GM23338 (cell line): ENCODE results near the gene ZNF441. TPM values are rescaled to one million over a fixed set of nuclear protein-coding genes. Genes with fewer than 3 reads are reported as not detected.

ENCODE experiments used
- ATAC-seq: fragments of 200-7000 bp; cut with Tn5 transposase; 3 replicates; pipeline ENCODE4 v1.9.1; 2020
- DNase-seq: peaks from one replicate; pipeline ENCODE4 v3.0.0-alpha.2; 2015; ENCODE audit warnings: low spot score
- H2AFZ ChIP-seq: fragments of 200-600 bp; sonication (generic); 2 replicates; pipeline ENCODE4 v1.8.0; 2016; ENCODE audit warnings: antibody characterized with exemption, mild to moderate bottlenecking, moderate library complexity
- H3F3A ChIP-seq: fragments of 200-600 bp; sonication (generic); replicated peaks from 2 replicates; pipeline ENCODE4 v1.8.0; 2017; ENCODE audit warnings: antibody characterized with exemption, mixed run types, low read depth
- H3K27ac ChIP-seq: fragments of 200-600 bp; sonication (generic); 2 replicates; pipeline ENCODE4 v1.6.1; 2016; ENCODE audit warnings: low read depth
- H3K27me3 ChIP-seq: fragments of 200-600 bp; sonication (generic); 2 replicates; pipeline ENCODE4 v1.8.0; 2016; ENCODE audit warnings: mild to moderate bottlenecking, mixed run types, moderate library complexity; ENCODE audit not compliant: insufficient read depth
- H3K36me3 ChIP-seq: fragments of 200-600 bp; sonication (generic); 2 replicates; pipeline ENCODE4 v1.8.0; 2016; ENCODE audit warnings: mild to moderate bottlenecking; ENCODE audit not compliant: insufficient read depth
- H3K4me1 ChIP-seq: fragments of 200-600 bp; sonication (generic); 2 replicates; pipeline ENCODE4 v1.8.0; 2016; ENCODE audit warnings: mild to moderate bottlenecking, moderate library complexity; ENCODE audit not compliant: insufficient read depth
- H3K4me2 ChIP-seq: fragments of 200-600 bp; sonication (generic); 2 replicates; pipeline ENCODE4 v1.7.1; 2017; ENCODE audit warnings: mixed run types
- H3K4me3 ChIP-seq: fragments of 200-600 bp; sonication (generic); 2 replicates; pipeline ENCODE4 v1.6.1; 2016; ENCODE audit warnings: mixed run types
- H3K79me2 ChIP-seq: fragments of 200-600 bp; sonication (generic); replicated peaks from 2 replicates; pipeline ENCODE4 v1.8.0; 2017; ENCODE audit warnings: mild to moderate bottlenecking; ENCODE audit not compliant: insufficient read depth
- H3K9me2 ChIP-seq: fragments of 200-600 bp; sonication (generic); 2 replicates; pipeline ENCODE4 v1.8.0; 2017; ENCODE audit not compliant: insufficient read depth
- H4K20me1 ChIP-seq: fragments of 200-600 bp; sonication (generic); replicated peaks from 2 replicates; pipeline ENCODE4 v1.8.0; 2017; ENCODE audit warnings: mild to moderate bottlenecking; ENCODE audit not compliant: insufficient read depth
- H3K27ac Mint-ChIP-seq: 2 replicates; pipeline ENCODE4 v1.8.0; 2020; ENCODE audit warnings: inconsistent platforms, mild to moderate bottlenecking, moderate library complexity, mixed read lengths
- H3K27me3 Mint-ChIP-seq: 3 replicates; pipeline ENCODE4 v1.8.0; 2022; ENCODE audit warnings: low read depth, mild to moderate bottlenecking, moderate library complexity, mixed read lengths, inconsistent platforms; ENCODE audit not compliant: insufficient read depth, poor library complexity
- H3K36me3 Mint-ChIP-seq: 3 replicates; pipeline ENCODE4 v1.8.0; 2021; ENCODE audit warnings: low read depth, mild to moderate bottlenecking, inconsistent platforms, moderate library complexity, mixed read lengths
- H3K4me1 Mint-ChIP-seq: 3 replicates; pipeline ENCODE4 v1.8.0; 2020; ENCODE audit warnings: mild to moderate bottlenecking, inconsistent platforms, mixed read lengths
- H3K4me3 Mint-ChIP-seq: 3 replicates; pipeline ENCODE4 v1.8.0; 2021; ENCODE audit warnings: moderate library complexity, mild to moderate bottlenecking, inconsistent platforms, mixed read lengths
- H3K9me3 Mint-ChIP-seq: 3 replicates; pipeline ENCODE4 v1.8.0; 2020; ENCODE audit warnings: moderate library complexity, mild to moderate bottlenecking, inconsistent platforms, mixed read lengths
- CREB1 ChIP-seq: fragments of 250-450 bp; sonication (Bioruptor Pico); IDR thresholded peaks from 2 replicates; pipeline ENCODE4 v1.5.0; 2020; ENCODE audit warnings: low read depth, mild to moderate bottlenecking, moderate library complexity
- EZH2phosphoT487 ChIP-seq: fragments of 200-600 bp; sonication (generic); IDR thresholded peaks from one replicate; pipeline ENCODE4 v1.8.1; 2018; ENCODE audit warnings: antibody characterized with exemption; ENCODE audit not compliant: unreplicated experiment
- JUNB ChIP-seq: IDR thresholded peaks from one replicate; pipeline ENCODE4 v1.6.1; 2016; ENCODE audit warnings: antibody characterized with exemption; ENCODE audit not compliant: unreplicated experiment
- NANOG ChIP-seq: IDR thresholded peaks from 2 replicates; pipeline ENCODE4 v1.6.1; 2016; ENCODE audit warnings: antibody characterized with exemption, borderline replicate concordance
- STAT1 ChIP-seq: IDR thresholded peaks from one replicate; pipeline ENCODE4 v1.6.1; 2016; ENCODE audit warnings: antibody characterized with exemption; ENCODE audit not compliant: unreplicated experiment
- ZNF114 ChIP-seq: fragments of 250-450 bp; sonication (Bioruptor Pico); IDR thresholded peaks from 2 replicates; pipeline ENCODE4 v1.5.0; 2020; ENCODE audit warnings: mild to moderate bottlenecking, moderate library complexity
- ZNF331 ChIP-seq: fragments of 250-450 bp; sonication (Bioruptor Pico); IDR thresholded peaks from 2 replicates; pipeline ENCODE4 v1.5.0; 2020; ENCODE audit warnings: low read depth, mild to moderate bottlenecking, moderate library complexity
- polyA plus RNA-seq: library from polyadenylated mRNA; unstranded; fragments of >200 nt; fragmentation: Nextera tagmentation; extraction: Ambion mirVana; gene quantifications from 2 replicates; pipeline ENCODE4 v1.2.1, GENCODE V29; 2016
- total RNA-seq: library from RNA; depleted of rRNA; stranded (reverse); fragments of >200 nt; shearing (Covaris generic); gene quantifications from 2 replicates; pipeline ENCODE4 v1.2.3, GENCODE V29; 2014
- TF ChIP-seq, protein P1 (sequence below): IDR thresholded peaks from one replicate; pipeline ENCODE4 v1.6.1; 2018; ENCODE audit warnings: antibody characterized with exemption; ENCODE audit not compliant: unreplicated experiment
- TF ChIP-seq, protein P2 (sequence below): IDR thresholded peaks from 2 replicates; pipeline ENCODE4 v1.6.1; 2016; ENCODE audit warnings: antibody characterized with exemption
- TF ChIP-seq, protein P3 (sequence below), 2 experiments: fragments of 200-600 bp in 1 of 2; sonication (generic) in 1 of 2; conservative IDR thresholded peaks; 2 replicates each; pipeline versions ENCODE4 v1.5.1 to v1.6.1; 2016 to 2017; ENCODE audit warnings: antibody characterized with exemption in 2 of 2, low read depth in 2 of 2, mild to moderate bottlenecking in 2 of 2, moderate library complexity in 1 of 2

The ZNF441 gene
- total and polyA plus RNA-seq, 2 experiments from 2014 or later = 0.40 to 0.52 TPM

DNA sequence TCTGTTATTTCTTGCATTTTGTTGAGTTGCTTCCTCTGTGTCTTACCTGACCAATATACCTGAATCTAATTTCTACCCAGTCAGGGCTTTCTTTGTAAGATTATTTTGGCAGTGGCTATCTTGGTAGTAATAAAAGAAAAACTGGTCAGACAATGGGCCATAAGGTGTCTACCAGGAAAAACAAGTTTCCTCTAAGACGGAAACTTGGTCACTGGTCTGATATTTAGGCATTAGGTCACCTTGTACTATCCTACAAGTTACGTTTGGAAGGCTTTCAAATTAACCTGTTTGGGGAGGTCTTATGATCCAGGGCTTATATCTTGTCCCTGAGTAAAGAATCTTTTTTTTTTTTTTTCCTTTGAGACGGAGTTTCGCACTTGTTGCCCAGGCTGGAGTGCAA lies 37.2 kb upstream of the ZNF441 start:
- Histone ChIP-seq H3K79me2 (no peaks in the 10 kb centered on the region), H3K27ac (no peak overlapping the region), H4K20me1 (no peaks in the 10 kb centered on the region; the same call in 1 of the 2 replicates), H3K4me2 (no peak overlapping the region), H3K9me2 (no peaks in the 10 kb centered on the region), H2AFZ (no peak overlapping the region), H3K4me3 (no peak overlapping the region), H3K27me3 (peaks cover 11% of the 10 kb centered on the region; the same call in 1 of the 2 replicates), H3F3A (no peaks in the 10 kb centered on the region), H3K36me3 (no peaks in the 10 kb centered on the region), H3K4me1 (peaks cover 4% of the 10 kb centered on the region; the same call in 1 of the 2 replicates)
- H3K27me3 Mint-ChIP-seq = peaks cover 6% of the 10 kb centered on the region
- peaks cover 32% of the 10 kb centered on the region for H3K36me3 Mint-ChIP-seq
- no peak for ATAC-seq
- no peak for TF ChIP-seq CREB1 (CRISPR knock-in tag)
- TF ChIP-seq JUNB = no peak
- no peak for TF ChIP-seq STAT1
- no peak for TF ChIP-seq EZH2phosphoT487
- TF ChIP-seq, protein P1, sequence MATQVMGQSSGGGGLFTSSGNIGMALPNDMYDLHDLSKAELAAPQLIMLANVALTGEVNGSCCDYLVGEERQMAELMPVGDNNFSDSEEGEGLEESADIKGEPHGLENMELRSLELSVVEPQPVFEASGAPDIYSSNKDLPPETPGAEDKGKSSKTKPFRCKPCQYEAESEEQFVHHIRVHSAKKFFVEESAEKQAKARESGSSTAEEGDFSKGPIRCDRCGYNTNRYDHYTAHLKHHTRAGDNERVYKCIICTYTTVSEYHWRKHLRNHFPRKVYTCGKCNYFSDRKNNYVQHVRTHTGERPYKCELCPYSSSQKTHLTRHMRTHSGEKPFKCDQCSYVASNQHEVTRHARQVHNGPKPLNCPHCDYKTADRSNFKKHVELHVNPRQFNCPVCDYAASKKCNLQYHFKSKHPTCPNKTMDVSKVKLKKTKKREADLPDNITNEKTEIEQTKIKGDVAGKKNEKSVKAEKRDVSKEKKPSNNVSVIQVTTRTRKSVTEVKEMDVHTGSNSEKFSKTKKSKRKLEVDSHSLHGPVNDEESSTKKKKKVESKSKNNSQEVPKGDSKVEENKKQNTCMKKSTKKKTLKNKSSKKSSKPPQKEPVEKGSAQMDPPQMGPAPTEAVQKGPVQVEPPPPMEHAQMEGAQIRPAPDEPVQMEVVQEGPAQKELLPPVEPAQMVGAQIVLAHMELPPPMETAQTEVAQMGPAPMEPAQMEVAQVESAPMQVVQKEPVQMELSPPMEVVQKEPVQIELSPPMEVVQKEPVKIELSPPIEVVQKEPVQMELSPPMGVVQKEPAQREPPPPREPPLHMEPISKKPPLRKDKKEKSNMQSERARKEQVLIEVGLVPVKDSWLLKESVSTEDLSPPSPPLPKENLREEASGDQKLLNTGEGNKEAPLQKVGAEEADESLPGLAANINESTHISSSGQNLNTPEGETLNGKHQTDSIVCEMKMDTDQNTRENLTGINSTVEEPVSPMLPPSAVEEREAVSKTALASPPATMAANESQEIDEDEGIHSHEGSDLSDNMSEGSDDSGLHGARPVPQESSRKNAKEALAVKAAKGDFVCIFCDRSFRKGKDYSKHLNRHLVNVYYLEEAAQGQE = no peak
- TF ChIP-seq NANOG = no peak
- H3K4me1 Mint-ChIP-seq = peaks cover 4% of the 10 kb centered on the region; the same call in 2 of the 3 replicates
- peaks cover 51% of the 10 kb centered on the region for H3K9me3 Mint-ChIP-seq
- no peak overlapping the region for H3K27ac Mint-ChIP-seq
- no peak overlapping the region for H3K4me3 Mint-ChIP-seq
- DNase-seq = no peak

DNA sequence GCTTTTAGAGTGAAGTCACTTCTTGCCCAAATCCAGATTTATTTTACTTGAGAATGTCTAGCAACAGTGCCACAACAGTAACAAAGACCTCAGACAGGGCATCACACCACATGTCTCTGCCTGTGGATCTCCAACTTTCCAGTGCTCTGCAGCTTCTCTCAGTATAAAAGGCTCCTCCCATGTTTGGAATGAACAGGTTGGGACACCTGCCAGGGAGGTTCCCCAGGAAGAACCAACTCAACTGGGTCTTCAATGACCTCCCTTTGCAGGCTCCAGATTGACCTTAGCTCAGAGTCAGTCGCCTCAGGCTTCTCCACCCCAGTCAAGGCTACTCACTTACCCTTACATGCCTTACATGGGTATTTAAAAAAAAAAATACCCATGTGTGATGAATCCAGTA lies 31.4 kb upstream of the ZNF441 start:
- no peak overlapping the region for H3K4me2 ChIP-seq
- H3K9me2 ChIP-seq = no peaks in the 10 kb centered on the region
- H3K27ac ChIP-seq = no peak overlapping the region
- no peak overlapping the region for H3K4me3 ChIP-seq
- H3F3A ChIP-seq = no peaks in the 10 kb centered on the region
- H3K27me3 ChIP-seq = peaks cover 51% of the 10 kb centered on the region
- Mint-ChIP-seq H3K27ac (no peak overlapping the region), H3K36me3 (peaks cover 7% of the 10 kb centered on the region), H3K9me3 (peaks cover 8% of the 10 kb centered on the region), H3K4me1 (peaks cover 8% of the 10 kb centered on the region; the same call in 2 of the 3 replicates), H3K27me3 (peaks cover 27% of the 10 kb centered on the region), H3K4me3 (no peak overlapping the region)
- H2AFZ ChIP-seq = no peak overlapping the region
- H3K79me2 ChIP-seq = no peaks in the 10 kb centered on the region
- DNase-seq (no peak), ATAC-seq (no peak)
- peaks cover 8% of the 10 kb centered on the region; the same call in 1 of the 2 replicates for H4K20me1 ChIP-seq
- peaks cover 4% of the 10 kb centered on the region; the same call in 1 of the 2 replicates for H3K4me1 ChIP-seq
- H3K36me3 ChIP-seq = no peaks in the 10 kb centered on the region
- no peak for TF ChIP-seq STAT1
- TF ChIP-seq EZH2phosphoT487 = no peak
- TF ChIP-seq, protein P2, sequence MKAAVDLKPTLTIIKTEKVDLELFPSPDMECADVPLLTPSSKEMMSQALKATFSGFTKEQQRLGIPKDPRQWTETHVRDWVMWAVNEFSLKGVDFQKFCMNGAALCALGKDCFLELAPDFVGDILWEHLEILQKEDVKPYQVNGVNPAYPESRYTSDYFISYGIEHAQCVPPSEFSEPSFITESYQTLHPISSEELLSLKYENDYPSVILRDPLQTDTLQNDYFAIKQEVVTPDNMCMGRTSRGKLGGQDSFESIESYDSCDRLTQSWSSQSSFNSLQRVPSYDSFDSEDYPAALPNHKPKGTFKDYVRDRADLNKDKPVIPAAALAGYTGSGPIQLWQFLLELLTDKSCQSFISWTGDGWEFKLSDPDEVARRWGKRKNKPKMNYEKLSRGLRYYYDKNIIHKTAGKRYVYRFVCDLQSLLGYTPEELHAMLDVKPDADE = no peak
- no peak for TF ChIP-seq ZNF331
- TF ChIP-seq, protein P1 = no peak
- no peak for TF ChIP-seq ZNF114
- TF ChIP-seq, protein P3, sequence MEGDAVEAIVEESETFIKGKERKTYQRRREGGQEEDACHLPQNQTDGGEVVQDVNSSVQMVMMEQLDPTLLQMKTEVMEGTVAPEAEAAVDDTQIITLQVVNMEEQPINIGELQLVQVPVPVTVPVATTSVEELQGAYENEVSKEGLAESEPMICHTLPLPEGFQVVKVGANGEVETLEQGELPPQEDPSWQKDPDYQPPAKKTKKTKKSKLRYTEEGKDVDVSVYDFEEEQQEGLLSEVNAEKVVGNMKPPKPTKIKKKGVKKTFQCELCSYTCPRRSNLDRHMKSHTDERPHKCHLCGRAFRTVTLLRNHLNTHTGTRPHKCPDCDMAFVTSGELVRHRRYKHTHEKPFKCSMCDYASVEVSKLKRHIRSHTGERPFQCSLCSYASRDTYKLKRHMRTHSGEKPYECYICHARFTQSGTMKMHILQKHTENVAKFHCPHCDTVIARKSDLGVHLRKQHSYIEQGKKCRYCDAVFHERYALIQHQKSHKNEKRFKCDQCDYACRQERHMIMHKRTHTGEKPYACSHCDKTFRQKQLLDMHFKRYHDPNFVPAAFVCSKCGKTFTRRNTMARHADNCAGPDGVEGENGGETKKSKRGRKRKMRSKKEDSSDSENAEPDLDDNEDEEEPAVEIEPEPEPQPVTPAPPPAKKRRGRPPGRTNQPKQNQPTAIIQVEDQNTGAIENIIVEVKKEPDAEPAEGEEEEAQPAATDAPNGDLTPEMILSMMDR (conservative IDR thresholded peaks at IDR 0.05; ENCODE audit: low read depth in 2 of 2) = no peak
